Fibroblast of mammary gland (primary cell): ENCODE results near the gene GLMN.

Source experiments
- DNase-seq: peaks from one replicate; pipeline ENCODE4 v3.0.0-alpha.2; 2010; ENCODE audit warnings: low read depth
- H3K4me3 ChIP-seq: 2 replicates; pipeline ENCODE4 v1.5.1; 2011; ENCODE audit warnings: low read depth, mild to moderate bottlenecking, low read length, moderate library complexity; ENCODE audit not compliant: control insufficient read depth
- TF ChIP-seq, protein P1 (sequence below): conservative IDR thresholded peaks from 2 replicates; pipeline ENCODE4 v1.5.1; 2011; ENCODE audit warnings: low read depth, low read length, inconsistent platforms; ENCODE audit not compliant: control insufficient read depth, insufficient read depth

GLMN gene

DNA sequence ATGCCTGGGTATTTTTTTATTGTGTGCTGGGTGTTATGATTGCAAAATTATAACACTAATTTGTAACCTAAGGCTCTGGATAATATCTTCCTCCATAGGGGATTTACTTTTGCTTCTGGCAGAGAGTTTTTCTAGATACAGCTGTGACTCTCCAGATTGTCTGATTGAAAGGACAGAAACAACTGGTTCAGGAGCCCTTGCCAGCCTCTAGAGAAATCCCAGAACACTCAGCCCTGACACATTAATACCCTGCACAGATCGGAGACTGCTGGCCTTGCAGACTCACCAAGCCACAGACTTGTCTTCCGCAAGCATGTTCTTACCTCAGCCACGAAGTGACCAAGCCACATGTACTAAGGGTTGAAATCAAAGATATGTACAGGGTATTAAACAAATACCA lies 70.4 kb downstream of the GLMN start:
- no peak overlapping the region for H3K4me3 ChIP-seq
- TF ChIP-seq, protein P1, sequence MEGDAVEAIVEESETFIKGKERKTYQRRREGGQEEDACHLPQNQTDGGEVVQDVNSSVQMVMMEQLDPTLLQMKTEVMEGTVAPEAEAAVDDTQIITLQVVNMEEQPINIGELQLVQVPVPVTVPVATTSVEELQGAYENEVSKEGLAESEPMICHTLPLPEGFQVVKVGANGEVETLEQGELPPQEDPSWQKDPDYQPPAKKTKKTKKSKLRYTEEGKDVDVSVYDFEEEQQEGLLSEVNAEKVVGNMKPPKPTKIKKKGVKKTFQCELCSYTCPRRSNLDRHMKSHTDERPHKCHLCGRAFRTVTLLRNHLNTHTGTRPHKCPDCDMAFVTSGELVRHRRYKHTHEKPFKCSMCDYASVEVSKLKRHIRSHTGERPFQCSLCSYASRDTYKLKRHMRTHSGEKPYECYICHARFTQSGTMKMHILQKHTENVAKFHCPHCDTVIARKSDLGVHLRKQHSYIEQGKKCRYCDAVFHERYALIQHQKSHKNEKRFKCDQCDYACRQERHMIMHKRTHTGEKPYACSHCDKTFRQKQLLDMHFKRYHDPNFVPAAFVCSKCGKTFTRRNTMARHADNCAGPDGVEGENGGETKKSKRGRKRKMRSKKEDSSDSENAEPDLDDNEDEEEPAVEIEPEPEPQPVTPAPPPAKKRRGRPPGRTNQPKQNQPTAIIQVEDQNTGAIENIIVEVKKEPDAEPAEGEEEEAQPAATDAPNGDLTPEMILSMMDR: no peak
- DNase-seq: no peak

DNA sequence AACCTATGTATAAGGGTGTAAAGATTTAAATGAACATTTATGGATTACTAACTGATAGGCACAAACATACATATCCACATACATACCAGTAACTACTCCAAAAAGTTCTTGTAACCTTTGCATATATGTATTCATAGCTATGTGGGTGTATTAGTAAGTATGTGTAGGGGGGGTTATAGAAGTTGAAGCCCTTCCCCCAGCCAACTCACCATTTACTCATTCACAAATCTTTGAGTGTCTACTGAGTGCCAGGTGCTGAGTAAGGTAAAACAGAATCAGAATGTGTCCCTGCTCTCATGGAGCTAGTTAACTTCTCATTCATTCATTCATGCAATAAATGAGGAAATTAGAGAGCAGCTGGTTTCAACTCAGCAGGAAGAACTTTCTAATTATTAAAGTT lies 79.8 kb downstream of the GLMN start:
- TF ChIP-seq, protein P1: no peak
- no peak overlapping the region for H3K4me3 ChIP-seq
- peak; percentile 3 for DNase-seq

DNA sequence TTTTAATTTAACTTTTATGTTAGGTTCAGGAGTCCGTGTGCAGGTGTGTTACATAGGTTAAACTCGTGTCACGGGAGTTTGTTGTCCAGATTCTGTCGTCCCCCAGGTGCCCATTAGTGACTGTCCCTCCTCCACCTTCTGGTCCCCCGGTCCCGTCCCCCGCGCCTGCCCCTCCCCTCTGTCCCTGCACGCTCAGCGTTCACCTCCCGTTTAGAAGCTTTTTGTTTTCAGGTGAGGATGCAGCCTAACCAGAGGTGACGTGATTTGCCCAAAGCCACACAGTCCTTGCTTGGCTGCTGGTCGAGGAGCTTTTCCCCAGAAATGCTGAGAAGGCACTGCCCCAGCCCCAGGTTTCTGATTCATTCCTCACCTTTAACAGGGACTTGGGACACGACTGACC lies 80.2 kb downstream of the GLMN start:
- DNase-seq: no peak
- TF ChIP-seq, protein P1: no peak
- H3K4me3 ChIP-seq: no peak overlapping the region

DNA sequence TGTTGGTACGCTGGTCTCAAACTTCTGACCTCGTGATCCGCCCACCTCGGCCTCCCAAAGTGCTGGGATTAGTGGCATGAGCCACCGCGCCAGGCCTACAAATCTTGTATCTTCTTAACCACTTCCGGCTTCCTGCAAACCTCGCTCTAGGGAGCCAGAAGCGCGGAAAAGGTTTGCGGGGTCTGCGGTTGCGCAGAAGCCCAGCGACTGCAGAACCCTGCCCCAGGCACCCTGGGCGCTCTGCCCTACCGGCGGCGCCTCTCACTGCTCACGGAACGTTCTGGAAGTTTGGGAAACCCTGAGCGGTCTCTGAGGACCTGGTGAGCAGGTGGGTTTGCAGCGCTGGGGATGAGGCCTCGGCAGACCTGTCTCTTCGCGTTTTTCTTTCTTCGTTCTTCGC lies 81.1 kb downstream of the GLMN start, which contains the start of gene C1orf146:
Gene C1orf146, plus strand, starts transcription at position 195 of the 400 bp plus-strand sequence. CDS start 13,506 bp downstream, outside the sequence.
- no peak within 1 kb of the TSS for H3K4me3 ChIP-seq
- TF ChIP-seq, protein P1: no peak
- no peak for DNase-seq

DNA sequence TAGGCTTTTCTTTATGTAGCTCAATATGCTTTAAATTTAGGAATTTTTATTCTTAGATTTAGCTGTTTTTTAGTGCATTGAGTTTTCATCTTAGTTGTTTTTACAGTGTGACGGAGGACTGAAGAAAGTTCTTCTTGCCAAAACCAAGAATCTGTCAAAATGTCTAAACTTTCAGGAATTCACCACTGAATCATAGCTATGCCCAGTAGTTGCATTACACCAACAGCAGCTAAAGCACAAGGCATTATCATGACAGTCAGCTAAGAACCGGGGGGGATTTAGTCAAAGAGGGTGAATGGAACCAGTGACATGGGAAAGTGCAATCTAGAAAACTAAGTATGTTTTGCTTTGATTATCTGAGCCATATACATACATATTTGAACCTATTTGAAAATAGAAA lies 87.6 kb downstream of the GLMN start:
- DNase-seq: peak; percentile 66
- TF ChIP-seq, protein P1: no peak
- H3K4me3 ChIP-seq: no peak overlapping the region

DNA sequence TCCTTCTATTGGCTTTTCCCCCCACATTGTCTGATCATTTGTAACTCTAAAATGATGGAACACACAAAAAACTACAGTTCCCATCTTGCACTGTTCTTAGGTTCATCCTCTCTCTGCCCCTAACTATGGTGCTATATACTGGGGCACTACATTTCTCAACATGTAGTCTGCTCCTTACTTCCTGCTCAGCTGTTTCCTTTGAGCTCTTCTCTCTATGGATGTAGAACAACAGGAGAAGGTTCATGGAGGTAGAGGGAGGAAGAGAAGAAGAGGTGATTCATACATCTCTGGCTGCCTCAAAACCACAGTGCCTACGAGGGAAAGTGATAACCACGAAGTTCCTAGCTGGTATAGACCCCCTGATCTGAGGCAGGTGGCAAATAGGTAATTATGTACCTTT lies 88.1 kb downstream of the GLMN start:
- H3K4me3 ChIP-seq: no peak overlapping the region
- TF ChIP-seq, protein P1: no peak

DNA sequence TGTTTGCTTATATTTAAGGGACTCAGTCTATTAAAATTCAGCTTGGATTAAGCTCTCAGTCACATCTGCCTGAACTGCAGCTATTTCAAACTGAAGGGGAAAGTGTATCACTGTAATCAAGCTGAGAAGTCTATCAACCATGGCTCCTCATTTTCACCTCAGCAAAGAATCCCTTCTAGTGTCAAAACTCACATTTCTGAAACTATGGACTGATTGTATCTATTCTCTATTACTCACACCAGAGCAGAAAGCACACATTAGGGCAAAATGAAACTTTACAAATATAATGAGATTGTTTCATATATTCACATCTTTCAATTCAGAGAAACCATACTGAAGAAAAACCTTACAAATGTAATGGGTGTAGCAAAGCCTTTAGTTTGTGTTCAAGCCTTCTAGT lies 95.7 kb downstream of the GLMN start:
- TF ChIP-seq, protein P1: no peak
- no peak overlapping the region for H3K4me3 ChIP-seq
- DNase-seq: no peak

More for the DNA sequence above, 88.1 kb downstream of the GLMN start:
- no peak for DNase-seq
